GM21515 (cell line): Measurements from ENCODE around the gene CASS4.
A peak's percentile ranks its signal among the peaks of the same experiment; 100 is the strongest.
"Not testable (repeated sequence)": the region's sequence is repeated elsewhere in the genome, so short reads cannot be mapped to it uniquely, and the experiment has no call there.

Experiments
- ATAC-seq: cut with Tn5 transposase; IDR thresholded peaks from one replicate; pipeline ENCODE4 v1.9.1; 2021; ENCODE audit not compliant: unreplicated experiment

Gene CASS4, protein sequence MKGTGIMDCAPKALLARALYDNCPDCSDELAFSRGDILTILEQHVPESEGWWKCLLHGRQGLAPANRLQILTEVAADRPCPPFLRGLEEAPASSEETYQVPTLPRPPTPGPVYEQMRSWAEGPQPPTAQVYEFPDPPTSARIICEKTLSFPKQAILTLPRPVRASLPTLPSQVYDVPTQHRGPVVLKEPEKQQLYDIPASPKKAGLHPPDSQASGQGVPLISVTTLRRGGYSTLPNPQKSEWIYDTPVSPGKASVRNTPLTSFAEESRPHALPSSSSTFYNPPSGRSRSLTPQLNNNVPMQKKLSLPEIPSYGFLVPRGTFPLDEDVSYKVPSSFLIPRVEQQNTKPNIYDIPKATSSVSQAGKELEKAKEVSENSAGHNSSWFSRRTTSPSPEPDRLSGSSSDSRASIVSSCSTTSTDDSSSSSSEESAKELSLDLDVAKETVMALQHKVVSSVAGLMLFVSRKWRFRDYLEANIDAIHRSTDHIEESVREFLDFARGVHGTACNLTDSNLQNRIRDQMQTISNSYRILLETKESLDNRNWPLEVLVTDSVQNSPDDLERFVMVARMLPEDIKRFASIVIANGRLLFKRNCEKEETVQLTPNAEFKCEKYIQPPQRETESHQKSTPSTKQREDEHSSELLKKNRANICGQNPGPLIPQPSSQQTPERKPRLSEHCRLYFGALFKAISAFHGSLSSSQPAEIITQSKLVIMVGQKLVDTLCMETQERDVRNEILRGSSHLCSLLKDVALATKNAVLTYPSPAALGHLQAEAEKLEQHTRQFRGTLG

DNA sequence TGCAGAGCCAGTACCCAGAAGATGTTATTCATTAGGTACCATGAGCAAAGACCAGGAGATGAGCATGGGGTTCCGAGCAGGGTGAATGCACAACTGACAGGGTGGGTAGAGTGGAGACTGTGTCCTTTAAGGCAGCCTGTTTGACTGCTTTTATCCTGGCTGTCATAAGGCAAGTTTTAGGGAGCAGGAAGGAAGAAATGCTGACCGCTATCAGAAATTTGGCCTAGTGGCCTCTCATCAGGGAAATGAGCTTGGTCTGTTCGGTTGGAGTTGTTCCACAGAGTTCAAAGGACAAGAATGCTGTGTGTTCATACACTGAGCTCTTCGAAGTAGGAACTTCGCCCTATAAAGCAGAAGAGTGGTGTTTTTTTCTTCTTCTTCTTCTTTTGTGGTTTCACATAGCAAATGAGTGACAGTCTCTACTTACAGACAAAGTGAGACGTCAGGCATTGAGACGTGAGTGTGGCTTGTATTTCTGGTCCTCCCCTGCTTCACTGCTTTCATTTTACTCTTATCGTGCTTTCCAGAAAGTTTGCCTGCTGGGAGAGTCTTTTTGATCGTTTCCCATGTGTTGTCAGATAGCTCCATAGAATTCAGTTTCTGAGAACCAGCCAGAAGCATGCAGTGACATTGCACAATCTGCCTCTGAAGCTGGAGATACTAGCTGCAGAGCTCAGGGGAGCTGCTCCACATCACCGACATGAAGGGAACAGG is at the start of gene CASS4:
Gene CASS4, plus strand, starts transcription at position 502 of the 714 bp plus-strand sequence. Its CDS starts 199 bp downstream, at position 701.
- peak; percentile 65 for ATAC-seq

DNA sequence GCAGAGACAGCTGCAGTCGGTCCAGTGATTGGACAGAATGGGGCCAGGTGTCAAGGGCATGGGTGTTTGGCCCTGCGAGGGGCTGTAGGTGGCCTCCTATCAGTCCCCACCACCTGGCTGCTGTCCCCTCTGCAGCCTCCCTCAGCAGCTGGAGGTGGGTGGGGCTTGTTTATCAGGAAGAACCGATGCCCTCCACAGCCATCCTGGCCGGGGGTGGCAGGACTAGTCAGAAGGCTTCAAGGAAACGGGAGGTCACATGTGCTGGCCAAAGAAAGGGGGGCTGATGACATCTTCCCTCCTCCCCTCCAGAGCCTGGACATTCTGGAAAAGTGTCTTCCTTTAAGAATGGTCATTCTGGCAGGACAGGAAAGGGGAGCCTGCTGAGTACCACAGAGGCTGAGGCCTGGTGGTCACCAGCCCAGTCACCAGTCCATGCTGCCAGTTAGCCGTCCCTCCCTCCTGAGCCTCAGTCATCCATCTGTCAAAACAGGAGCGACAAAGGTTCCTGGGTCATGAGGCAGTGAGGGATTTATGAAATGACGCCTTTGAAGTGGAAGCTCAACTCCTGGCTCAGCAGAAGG is 49.1 kb upstream of the CASS4 start:
- ATAC-seq = no peak

DNA sequence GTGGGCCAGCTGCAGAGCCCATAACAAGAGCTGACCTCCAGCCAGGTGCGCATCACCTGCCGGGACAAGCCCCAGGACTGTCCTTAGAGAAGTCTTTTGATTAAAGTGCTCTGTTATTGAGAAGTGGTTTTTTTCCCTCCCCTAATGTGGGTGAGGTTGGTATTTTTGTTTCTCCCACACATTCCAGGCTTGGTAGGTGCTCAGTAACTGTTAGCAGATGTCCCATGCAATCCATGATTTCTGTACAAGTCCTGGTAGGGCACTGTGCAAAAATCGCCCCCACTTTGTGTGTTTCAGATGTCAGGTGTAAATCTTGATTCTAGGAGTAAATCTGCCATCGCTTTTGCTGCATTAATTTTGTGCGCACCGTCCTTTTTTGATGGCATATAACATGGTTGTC is 48.6 kb upstream of the CASS4 start:
- ATAC-seq = no peak

GRCh38 chr20:56368351-56369134 is 43.5 kb upstream of the CASS4 start:
- ATAC-seq = no peak

DNA sequence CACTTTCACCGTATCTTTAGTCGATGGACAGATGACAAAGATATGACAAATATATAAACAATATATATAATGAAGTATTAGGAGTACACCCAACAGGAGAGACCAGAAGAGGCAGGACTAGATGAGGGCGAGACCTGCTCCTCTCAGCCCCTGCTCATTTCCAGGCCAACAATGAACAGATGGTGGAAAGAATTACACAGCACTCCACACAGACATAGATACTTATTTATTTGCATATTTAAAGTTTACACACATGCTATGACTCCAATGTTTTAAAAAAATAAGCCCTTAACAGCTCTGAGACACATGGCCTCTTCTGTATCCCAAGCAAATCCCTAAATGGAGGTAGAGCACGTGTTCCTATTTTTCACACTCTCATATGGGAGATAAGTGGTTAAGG is 42.9 kb upstream of the CASS4 start:
- no peak for ATAC-seq

- ATAC-seq = no peak
Observed at GRCh38 chr20:56371977-56372376, 40.1 kb upstream of the CASS4 start.

DNA sequence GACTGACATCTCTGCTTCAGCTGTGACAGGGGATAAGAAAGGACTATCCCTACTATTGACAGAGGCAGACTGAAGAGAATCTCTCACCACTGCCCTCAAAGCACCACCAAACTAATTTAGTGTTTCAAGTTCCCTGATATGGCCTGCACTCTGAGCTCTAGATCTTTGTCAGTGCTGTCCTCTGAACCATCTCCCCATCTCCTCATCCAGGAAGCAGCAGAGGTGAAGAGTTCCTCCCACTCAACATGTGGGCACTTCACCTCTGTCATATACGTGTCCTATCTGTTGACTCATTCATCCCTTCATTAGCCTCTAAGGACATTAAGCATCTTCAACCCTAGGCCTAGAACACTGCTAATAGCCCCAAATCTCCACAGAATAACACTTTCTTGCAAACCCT is 39.2 kb upstream of the CASS4 start:
- no peak for ATAC-seq

GRCh38 chr20:56373942-56374341 is 38.1 kb upstream of the CASS4 start:
- ATAC-seq = no peak

- no peak for ATAC-seq
Observed at GRCh38 chr20:56376331-56376730, 35.7 kb upstream of the CASS4 start.

- no peak for ATAC-seq
Observed at GRCh38 chr20:56378386-56378785, 33.7 kb upstream of the CASS4 start.

GRCh38 chr20:56380375-56380774 is 31.7 kb upstream of the CASS4 start:
- no peak for ATAC-seq

DNA sequence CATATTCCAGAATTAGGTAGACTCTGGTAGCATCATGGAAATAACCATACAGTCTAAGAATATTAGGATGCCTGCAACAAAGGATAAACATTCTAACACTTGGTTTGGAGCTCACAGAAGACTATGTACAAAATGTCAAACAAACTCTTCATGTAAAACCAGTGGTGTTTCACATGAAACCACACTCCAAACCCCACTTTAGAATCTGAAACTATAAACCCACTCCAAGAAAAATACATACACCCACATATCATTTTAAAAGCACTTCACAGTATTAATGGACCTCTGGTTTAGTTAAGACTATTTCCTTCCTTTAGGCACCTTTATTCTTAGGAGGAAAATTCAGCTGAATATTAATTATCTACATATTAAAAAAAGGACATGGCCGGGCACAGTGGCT is 30.6 kb upstream of the CASS4 start:
- no peak for ATAC-seq

- no peak for ATAC-seq
Observed at GRCh38 chr20:56382696-56383095, 29.4 kb upstream of the CASS4 start.

GRCh38 chr20:56383334-56383733 is 28.7 kb upstream of the CASS4 start:
- no peak for ATAC-seq

GRCh38 chr20:56385130-56385529 is 26.9 kb upstream of the CASS4 start:
- no peak for ATAC-seq

GRCh38 chr20:56386219-56386618 is 25.8 kb upstream of the CASS4 start:
- no peak for ATAC-seq

DNA sequence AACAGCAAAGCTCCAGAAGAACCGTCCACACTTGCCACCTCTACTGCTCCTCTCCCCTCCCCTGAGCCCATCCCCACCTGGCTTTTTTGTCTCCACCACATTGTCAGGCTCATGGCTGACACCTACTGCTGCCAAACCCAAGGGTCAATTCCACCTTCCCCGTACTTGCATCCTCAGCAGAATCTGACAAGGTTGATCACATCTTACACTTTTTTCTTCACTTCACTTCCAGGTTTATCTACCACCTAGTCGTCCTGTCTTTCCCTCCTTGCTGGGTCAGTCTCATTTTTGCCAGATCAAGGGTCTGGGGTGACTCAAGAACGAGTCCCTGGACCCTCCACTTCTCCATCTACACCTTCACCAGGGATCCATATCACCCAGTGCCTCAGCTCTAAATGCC is 23.2 kb upstream of the CASS4 start:
- no peak for ATAC-seq

GRCh38 chr20:56389807-56390206 is 22.3 kb upstream of the CASS4 start:
- ATAC-seq = no peak

GRCh38 chr20:56390396-56390795 is 21.7 kb upstream of the CASS4 start:
- ATAC-seq = not testable (repeated sequence)

GRCh38 chr20:56391037-56391436 is 21.0 kb upstream of the CASS4 start:
- no peak for ATAC-seq
